ENCODE data around the gene SOX5.

SOX5 gene

DNA sequence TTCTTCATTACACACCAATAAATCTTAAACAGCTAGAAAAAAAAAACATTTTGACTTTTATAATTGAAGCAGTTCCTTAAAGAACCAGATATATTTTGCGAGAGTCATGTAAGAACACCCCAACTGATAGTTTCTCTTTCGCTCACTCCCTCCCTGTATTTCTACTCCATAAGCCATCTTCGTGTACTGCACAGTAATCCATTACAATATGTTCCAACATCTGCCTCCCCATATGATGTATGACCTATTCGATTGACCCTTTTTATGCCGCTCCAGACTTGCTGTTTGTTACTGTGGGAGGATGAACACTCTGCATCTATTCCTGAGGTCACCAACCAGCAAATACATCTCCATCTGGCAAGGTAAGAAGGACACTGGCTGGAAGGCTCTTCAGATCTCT is 331.7 kb downstream of the SOX5 start:
- DNase-seq (ENCODE audit: low read depth in 2 of 2, low spot score in 1 of 2) = no peak

DNA sequence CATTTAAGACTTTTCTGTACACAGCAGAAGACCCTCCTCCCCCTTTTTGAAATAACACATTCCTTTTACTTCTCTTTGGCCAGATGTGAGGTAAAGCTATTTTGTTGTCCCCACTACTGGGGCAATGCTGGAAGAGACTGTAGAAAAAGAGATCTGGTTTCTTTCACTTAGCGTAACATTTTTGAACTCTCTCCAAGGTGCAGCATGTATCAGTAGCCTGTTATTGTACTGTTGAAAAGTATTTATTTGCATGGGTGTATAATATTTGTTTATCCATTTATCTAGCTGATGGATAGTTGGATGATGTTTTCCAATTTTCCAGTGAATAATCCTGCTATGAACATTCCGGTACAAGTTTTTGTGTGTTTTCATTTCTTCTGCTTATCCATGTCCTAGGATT is 335.2 kb downstream of the SOX5 start:
- DNase-seq (ENCODE audit: low read depth in 2 of 2, low spot score in 1 of 2) = no peak

DNA sequence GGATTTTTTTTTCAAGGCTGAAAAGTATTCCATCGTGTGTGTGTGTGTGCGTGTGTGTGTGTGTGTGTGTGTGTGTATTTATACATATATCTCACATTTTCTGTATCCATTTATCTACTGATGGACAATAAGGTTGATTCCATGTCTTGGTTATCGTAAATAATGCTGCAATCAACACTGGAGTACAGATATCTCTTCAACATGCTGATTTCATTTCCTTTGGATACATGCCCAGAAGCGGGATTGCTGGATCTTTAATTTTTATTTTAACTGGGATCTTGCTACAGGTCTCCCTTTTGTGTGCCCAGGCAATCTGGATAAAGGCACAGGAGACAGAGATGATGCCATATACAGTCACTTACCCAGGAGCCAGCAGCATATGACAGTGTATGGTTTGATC is 338.1 kb downstream of the SOX5 start:
- DNase-seq (ENCODE audit: low read depth in 2 of 2, low spot score in 1 of 2) = no peak

DNA sequence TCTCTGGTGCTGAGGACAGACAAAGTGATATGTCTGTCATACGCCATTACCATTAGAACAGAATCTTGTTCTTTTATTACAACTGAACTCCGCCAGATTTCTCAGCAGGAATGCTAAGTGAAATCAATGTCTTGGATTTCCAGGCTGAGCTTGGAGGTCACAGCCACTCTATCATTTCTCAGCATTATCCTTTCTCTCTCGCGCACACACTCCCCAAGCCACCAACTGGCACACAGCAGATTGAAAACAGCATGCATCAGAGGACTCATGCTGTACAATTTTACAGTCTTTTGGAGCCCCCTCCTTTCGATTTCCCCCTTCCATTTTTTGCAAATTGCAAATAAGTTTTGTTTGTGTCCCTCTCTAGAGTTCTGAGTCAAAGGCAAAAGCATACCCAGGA is 348.6 kb downstream of the SOX5 start:
- no peak for DNase-seq (ENCODE audit: low read depth in 2 of 2, low spot score in 1 of 2)

DNA sequence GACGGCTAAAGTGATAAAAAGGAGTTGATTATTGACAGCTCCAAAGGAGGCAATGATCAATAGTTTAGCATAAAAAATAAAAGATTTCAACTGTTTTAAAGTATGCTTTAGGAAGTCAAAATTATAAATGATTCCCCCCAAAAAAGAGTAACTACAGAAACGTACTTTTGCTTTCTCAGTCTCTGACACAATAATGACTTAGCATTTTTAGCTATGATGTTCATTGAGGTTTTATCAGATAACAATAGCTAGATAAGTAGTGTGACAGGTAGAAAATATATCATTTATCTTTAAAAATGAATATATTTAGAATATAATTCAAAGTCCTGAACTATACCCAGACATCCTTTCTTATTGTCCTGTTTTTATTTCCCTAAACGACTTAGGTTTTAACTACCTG is 352.9 kb downstream of the SOX5 start:
- DNase-seq (ENCODE audit: low read depth in 2 of 2, low spot score in 1 of 2) = no peak

DNA sequence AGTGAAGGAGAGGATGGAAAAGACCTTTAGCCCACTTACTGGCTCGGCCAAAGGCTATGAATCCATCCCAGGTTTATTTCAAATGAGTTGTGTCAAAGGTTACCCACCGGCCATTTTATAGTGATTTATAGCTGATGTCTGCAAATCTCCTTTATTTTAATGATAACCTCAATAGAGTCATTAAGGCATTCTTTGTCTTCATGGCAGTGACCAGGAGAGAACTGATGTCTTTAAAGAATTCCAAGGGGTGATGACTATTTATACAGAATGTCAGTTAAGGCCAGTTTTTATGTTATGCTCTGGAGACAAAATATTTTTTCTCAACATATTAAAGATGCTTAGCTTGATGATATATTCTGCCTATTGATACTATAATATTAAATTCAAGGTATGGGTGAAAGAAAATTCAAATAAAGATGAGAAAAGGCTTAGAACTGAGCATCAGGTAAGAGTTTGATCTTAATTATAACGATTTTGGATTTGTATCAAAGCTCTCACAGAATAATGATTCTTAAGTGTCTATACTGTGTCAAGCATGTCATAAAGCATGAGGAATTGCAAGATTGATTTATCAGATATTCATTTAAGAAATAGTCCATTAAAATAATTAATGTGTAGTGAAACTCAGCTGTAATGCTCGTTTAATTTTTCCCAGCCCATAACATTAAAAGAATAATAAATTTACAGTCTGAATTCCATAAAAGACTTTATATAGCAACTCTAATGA is 361.5 kb downstream of the SOX5 start:
- DNase-seq (ENCODE audit: low read depth in 2 of 2, low spot score in 1 of 2) = no peak

DNA sequence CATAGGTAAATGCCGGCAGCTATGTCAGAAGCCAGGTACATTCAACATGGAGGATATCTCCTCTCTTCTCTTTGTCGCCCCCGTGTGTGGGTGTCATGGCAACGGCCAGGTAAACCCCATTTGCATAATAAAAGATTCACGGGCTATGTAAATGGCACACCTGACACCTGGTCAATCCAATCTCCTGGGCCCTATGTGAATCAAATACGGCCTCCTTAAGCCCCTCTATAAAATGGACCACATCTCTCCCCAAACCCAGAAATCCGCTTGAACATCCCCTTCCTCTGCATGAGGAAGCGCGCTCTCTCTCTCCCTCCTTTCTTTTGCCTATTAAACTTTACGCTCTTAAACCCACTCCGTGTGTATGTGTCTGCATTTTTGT is 363.7 kb downstream of the SOX5 start:
- no peak for DNase-seq (ENCODE audit: low read depth in 2 of 2, low spot score in 1 of 2)

DNA sequence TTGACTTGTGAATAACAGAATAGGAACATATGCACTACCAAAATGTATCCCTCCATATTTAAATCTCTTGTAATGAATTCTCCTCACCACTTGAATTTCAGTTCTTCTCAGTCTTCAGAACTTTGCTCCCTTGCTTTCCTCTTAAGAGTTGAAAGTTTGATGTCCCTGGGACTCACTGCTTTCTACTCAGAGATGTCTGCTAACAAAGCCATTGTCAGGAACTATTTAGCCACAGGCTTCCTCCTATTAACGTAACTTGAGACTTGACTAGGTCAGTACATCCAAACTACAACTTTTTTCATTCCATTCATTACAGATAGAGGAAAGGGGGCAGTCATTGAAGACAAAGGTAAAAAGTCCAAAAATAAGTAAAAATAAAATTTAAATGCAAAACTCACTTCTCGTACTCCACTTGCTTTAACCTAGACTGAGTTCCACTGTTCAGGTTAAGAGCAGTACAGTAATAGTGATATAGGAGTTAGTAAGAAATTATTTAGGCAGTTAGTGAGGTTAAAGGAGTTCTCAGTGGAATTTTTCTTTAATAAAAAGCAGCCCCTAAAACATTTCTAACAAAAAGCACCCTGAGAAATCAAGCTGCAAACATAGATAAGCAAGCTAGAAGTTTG is 364.2 kb downstream of the SOX5 start:
- no peak for DNase-seq (ENCODE audit: low read depth in 2 of 2, low spot score in 1 of 2)

DNA sequence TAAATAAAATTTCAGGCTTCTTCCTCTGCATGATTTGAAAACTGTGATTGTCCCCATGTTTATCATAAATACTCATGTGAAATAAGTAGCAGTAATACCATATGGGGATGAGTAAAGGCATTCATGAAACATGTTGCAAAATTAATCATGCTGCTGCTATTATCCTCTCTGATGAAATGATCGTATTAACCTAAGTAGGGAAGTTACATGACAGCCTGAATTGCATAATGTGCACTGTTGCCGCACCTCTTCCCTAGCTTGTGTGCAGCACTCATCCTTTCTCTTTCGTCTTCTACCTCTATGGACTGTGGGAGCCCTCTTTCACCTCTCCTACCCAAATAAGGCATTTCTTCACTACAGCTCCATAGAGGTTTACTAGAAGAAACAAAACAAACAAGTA is 367.6 kb downstream of the SOX5 start:
- no peak for DNase-seq (ENCODE audit: low read depth in 2 of 2, low spot score in 1 of 2)

DNA sequence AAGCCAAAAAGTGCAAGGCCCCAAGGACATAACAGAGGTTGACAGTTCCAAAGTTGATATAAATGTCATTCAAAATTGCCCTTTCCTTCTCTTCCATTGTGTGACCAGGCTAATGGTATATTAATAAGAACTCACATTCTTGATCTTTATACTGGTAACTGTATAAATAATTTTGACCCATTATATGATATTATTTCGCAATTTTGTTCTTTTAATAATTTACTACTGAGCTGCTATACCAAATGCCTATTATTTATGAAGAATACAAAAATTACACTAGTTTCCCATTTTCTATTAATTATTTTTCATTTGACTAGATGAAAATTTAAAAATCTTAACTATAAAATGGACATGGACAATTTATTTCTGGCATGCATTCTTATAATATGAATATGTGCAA is 370.2 kb downstream of the SOX5 start:
- no peak for DNase-seq (ENCODE audit: low read depth in 2 of 2, low spot score in 1 of 2)

DNA sequence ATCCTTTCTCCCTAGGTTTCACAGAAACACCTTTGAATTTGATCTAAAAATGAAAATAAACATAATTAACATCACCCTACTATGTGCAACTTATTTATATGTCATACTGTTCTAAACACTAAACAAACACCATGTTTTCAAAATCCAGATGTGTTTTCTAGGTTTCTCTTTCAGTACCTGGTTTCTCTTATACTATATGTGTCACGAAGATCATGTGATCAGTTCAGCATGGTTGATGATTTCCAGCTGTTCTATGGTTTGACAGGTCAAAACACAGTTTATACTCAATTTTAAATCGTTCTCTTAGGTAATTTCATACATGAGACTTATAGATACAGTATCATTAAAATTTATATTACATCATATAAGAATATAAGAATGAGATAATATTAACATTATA is 373.1 kb downstream of the SOX5 start:
- DNase-seq (ENCODE audit: low read depth in 2 of 2, low spot score in 1 of 2) = no peak

DNA sequence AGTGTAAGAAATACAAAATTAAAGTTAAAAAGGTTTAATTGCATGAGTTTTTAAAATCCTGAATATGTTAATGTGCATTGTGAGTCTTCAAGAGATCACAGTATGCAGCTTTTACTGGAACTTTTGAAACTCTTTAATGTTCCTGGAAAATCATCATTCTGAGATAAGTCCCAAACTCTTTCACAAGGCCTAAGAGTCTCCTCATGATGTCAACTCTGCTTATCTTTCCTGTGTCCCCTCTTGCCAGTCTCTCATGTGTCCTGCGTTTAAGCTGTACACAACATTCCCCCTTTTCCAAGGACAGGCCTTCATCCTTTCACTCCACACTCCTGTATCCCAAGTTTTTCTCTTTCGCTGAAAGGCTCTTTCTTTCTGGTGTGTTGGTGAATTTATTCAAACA is 380.1 kb downstream of the SOX5 start:
- no peak for DNase-seq (ENCODE audit: low read depth in 2 of 2, low spot score in 1 of 2)

DNA sequence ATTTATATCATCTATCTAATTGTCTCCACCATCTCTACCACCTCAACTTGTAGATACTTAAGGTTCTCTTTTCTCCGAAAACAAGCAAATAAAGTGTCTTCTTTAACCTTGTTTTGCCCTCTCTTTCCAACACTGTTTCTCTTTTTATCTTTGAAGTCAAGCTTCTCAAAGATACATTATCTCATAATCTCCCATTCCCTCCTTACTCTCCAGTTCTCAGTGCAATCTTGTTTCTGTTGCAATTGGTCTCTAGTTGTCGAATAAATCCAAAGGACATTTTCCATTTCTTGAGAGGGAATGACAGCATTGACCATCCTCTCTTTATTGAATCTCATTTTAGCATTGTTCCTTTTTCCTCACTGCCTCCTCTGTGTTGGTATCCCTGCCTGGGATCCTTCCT is 383.3 kb downstream of the SOX5 start:
- DNase-seq (ENCODE audit: low read depth in 2 of 2, low spot score in 1 of 2) = no peak

DNA sequence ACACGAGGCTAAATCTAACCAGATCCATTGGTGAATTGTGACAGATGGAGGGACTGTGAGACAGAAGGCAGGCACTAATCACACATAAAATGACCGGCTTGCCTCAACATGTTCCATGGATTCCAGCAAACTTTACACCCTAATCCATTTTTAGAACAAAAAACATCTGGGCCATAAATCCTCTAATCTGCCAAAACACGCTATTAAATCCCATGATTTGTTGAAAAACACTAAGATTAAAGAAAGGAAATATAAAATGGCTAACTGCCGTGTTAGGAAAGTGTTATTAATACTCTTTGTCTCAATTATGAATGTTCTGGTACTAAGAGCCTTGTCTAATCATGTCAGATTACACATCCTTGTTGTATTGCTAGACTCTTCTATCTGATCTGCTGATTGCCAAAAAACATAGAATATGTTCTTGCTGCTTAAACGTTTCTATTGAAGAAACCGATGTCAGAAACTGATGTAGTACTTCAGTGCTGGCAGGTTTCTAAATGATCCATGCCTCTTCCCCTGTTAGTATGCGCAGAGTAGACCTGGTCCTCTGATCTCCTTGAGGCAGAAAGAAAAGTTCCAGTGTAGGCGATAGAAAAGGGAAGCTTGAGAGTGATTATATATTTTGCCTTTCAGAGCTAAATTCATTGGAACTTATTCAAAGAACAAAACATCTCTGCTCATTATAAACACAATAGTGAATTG is 384.9 kb downstream of the SOX5 start:
- no peak for DNase-seq (ENCODE audit: low read depth in 2 of 2, low spot score in 1 of 2)

DNA sequence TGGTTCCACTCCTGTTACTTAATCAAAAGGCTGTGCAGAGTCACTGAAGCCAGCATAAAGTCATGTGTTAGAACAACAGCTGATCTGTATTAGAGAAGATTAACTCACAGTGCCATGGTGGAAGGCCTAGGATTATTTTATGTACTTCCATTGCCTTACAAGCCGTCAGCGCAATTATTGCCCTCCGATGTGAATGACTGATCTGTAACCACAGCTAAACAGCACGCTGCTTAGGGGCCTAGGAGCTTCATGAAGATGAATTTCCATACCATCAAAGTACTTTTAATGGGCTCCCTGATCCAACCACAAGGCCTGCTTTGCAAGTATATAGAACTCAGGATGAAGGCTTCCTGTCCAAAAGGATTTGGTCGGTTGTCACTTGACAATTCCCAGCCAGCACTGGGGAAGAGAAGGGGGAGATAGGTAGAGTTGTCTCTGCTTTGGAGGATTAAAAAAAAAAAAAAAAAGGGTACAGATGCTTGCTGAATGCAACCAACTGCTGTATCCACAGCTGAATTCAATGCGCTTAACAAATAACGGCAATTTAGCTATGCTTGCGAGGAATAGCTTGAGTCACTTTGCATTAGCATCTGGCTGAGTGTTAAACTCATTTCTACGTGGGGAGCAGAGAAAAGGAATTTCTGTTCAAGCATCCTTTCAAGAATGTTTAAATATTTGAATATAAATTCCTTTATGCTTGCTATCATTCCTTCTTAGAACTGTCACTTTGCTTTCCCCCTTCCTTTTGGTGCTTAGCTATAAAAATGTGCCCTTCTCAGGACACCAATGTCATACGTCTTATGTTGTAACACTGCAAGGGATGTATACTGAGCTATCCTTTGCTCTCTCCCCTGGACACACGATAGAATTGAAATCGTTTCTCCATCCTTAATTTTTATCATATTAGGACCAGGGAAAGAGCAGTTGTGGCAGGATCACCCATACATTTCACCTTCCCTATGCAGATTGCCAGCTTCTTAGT is 387.8 kb downstream of the SOX5 start:
- DNase-seq (ENCODE audit: low read depth in 2 of 2, low spot score in 1 of 2) = no peak

DNA sequence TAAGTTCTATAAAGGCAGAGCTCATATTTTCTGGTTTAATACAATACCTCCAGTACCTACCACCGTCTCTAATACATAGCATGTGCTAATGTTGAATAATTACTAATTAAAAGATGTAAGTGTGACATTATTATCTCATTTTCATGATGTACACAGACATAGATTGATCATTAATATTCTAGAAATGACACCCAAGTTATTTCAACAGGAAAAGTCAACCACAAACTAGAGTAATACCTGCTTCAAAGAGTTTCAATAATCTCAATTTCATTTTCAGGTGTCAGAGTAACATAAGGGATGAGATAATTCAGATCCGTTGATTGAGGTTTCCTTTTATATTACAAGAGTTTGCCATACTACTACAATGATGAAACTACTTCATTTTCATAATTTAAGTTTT is 388.9 kb downstream of the SOX5 start:
- DNase-seq (ENCODE audit: low read depth in 2 of 2, low spot score in 1 of 2) = no peak

DNA sequence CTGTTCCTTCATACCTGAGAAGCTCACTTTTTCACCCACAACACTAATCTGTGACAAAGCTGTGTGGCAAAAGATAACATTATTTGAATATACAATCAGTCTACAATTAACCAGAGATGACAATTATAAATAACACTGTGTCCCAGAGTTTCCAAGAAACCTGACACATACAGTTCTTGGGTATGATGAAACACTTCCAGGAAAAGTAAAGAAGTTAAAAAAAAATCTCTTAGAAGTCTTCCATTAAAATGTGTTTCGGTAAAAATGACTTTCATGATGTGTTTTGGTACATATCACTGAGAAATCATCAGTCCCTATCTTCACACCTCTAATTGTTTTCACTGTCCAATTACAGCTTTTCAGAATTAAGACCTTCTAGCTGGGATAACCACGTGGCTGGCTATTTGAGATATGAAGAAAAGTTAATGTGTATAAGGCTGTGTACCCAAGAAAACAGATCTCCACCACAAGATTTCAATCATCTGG is 390.2 kb downstream of the SOX5 start:
- DNase-seq (ENCODE audit: low read depth in 2 of 2, low spot score in 1 of 2) = no peak

DNA sequence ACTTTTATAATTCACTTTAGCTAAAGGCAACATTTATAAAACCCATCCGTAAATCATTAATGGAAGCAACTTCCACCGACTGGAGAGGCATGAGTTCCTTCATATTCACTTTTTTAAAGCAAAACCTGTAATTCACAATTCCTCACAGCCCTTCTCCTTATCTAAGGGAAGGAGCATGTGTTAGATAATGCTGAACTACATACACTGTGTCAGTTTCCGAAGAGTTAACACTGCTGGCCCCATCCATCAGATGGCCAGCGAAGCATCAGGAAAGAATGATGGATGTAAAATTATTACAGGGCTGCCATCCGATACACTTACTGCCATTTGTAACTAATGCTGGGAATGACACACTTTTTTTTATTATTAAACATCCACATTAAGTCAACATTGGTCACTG is 392.8 kb downstream of the SOX5 start:
- DNase-seq (ENCODE audit: low read depth in 2 of 2, low spot score in 1 of 2) = no peak

DNA sequence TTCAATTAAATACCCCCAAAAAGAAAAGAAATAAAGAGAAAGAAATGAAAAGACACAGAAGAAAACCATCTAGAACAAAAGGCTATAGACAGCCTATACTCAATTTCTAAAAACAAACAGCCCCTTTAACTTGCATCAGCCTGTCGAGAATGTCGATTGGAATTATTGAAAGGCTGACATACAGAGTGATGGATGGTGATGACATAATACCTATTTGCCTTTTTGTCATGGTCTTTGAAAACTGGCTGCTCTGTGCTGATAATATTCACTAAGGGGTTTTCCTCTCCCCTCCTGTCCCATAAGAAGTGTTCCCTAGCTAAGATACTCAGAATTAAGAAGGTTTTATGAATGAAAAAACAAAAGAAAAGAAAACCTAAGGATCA is 393.7 kb downstream of the SOX5 start:
- no peak for DNase-seq (ENCODE audit: low read depth in 2 of 2, low spot score in 1 of 2)

DNA sequence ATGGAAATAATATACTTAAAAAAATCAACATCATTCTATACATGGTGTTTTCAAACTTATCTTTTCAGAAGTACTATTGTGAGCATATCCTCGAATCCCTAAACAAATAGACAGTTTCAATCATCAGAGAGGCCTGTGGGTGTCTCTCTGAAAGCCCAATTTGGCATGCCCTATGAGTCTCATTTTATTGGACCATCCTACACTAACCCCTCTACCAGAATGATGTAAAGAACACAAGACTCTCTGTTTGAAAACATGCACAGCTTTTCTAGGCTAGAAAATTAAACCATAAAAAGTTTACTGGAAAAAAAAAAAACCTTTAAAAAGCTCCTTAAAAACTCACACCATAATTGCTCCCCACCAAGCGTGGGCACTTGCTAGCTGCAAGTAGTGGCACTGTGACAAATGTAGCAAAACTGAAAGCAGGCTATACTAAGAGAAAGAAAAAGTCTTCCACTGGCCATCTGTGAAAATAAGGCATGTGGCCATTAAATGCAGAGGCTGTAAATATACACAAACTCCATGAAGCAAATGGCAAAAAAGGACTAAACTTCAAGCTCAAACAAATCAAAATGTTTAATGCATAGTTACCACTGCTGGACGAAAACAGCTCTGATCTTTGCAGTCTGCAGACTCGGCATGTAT is 394.2 kb downstream of the SOX5 start:
- DNase-seq (ENCODE audit: low read depth in 2 of 2, low spot score in 1 of 2) = no peak

DNA sequence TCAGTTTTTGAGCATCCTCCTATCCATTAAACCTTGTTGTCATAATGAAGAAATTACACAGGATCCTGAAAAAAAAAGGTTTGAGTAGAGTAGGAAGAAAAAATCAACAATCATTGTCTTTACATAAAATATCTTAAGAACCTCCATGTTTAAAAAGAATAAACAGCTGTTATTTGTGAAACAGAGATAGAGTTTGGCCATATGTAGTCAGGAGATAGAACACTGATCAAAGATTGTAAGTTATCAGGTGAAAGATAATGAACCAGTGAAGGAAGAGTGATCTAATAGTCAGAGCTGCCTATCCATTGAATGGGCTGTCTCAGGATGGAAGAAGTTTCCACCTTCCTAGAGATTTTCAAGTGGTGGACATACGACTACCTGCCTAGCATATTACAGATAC is 397.1 kb downstream of the SOX5 start:
- no peak for DNase-seq (ENCODE audit: low read depth in 2 of 2, low spot score in 1 of 2)

Data from stimulated activated CD8-positive, alpha-beta memory T cell treated with anti-CD3 and anti-CD28 coated beads, Interleukin-4, amount 100 ng/mL, for 4 hours (primary cell).